Loucy (cell line): ENCODE results near the gene PCDHGA1.

Source experiments
- H2AFZ ChIP-seq: fragments of 200-600 bp; sonication (generic); 2 replicates; pipeline ENCODE4 v1.6.0; 2016; ENCODE audit warnings: antibody characterized with exemption, mild to moderate bottlenecking, low read length, moderate library complexity
- H3F3A ChIP-seq: fragments of 200-600 bp; 2 replicates; pipeline ENCODE4 v1.6.0; 2016; ENCODE audit warnings: antibody characterized with exemption, low read depth, mild to moderate bottlenecking
- H3K27me3 ChIP-seq: fragments of 200-600 bp; sonication (generic); 2 replicates; pipeline ENCODE4 v1.6.1; 2014; ENCODE audit warnings: low read length, mild to moderate bottlenecking; ENCODE audit not compliant: insufficient read depth, poor library complexity, severe bottlenecking
- H3K36me3 ChIP-seq: fragments of 200-600 bp; sonication (generic); 2 replicates; pipeline ENCODE4 v1.6.1; 2016; ENCODE audit warnings: low read length; ENCODE audit not compliant: insufficient read depth
- H3K4me1 ChIP-seq: fragments of 200-600 bp; sonication (generic); 2 replicates; pipeline ENCODE4 v1.5.1; 2014; ENCODE audit warnings: low read length, mild to moderate bottlenecking; ENCODE audit not compliant: insufficient read depth, poor library complexity, severe bottlenecking
- H3K4me2 ChIP-seq: fragments of 200-600 bp; sonication (generic); 2 replicates; pipeline ENCODE4 v1.6.0; 2014; ENCODE audit warnings: antibody characterized with exemption, low read length, low read depth, mild to moderate bottlenecking; ENCODE audit not compliant: poor library complexity, severe bottlenecking
- H3K4me3 ChIP-seq: fragments of 200-600 bp; sonication (generic); 2 replicates; pipeline ENCODE4 v1.5.1; 2014; ENCODE audit warnings: low read length, mild to moderate bottlenecking, mixed read lengths; ENCODE audit not compliant: poor library complexity, severe bottlenecking
- H3K79me2 ChIP-seq: fragments of 200-600 bp; sonication (generic); 2 replicates; pipeline ENCODE4 v1.6.1; 2014; ENCODE audit warnings: low read length; ENCODE audit not compliant: insufficient read depth
- H3K9ac ChIP-seq: fragments of 200-600 bp; sonication (generic); 2 replicates; pipeline ENCODE4 v1.6.0; 2014; ENCODE audit warnings: mild to moderate bottlenecking, low read depth, low read length, moderate library complexity; ENCODE audit not compliant: poor library complexity, severe bottlenecking
- H3K9me2 ChIP-seq: fragments of 200-600 bp; sonication (generic); replicated peaks from 2 replicates; pipeline ENCODE4 v1.6.1; 2016; ENCODE audit warnings: low read depth, low read length, mixed read lengths
- H3K9me3 ChIP-seq: fragments of 200-600 bp; sonication (generic); 2 replicates; pipeline ENCODE4 v1.6.1; 2014; ENCODE audit warnings: mild to moderate bottlenecking, antibody characterized with exemption, low read length, low read depth; ENCODE audit not compliant: insufficient read depth
- H4K20me1 ChIP-seq: fragments of 200-600 bp; sonication (generic); 2 replicates; pipeline ENCODE4 v1.6.0; 2014; ENCODE audit warnings: antibody characterized with exemption, low read length, mild to moderate bottlenecking; ENCODE audit not compliant: insufficient read depth, poor library complexity, severe bottlenecking
- EZH2phosphoT487 ChIP-seq: fragments of 200-600 bp; IDR thresholded peaks from 2 replicates; pipeline ENCODE4 v1.6.1; 2018; ENCODE audit warnings: antibody characterized with exemption, mild to moderate bottlenecking, moderate library complexity, borderline replicate concordance
- TF ChIP-seq, protein P1 (sequence below): fragments of 200-600 bp; sonication (generic); conservative IDR thresholded peaks from 2 replicates; pipeline ENCODE4 v1.5.1; 2014; ENCODE audit warnings: mild to moderate bottlenecking, antibody characterized with exemption, low read length

Gene PCDHGA1

DNA sequence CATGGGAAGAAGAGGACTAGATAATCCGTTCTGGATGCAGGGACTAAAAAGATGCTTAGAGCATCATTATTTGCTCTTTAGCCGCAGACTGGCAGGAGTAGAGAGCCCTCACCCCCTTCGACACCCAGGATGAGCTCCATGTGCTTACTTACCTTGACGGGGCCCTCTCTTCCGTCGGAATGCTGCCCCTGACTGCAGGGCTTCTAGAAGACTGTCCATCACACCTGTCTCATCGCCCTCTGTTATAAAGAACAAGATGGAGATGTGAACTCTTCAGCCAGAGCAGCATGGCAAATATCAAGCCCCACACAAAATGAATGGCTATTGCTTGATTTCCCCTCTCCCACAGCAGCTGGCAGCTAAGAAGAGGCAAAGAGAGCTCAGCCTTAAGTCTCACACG, 193.7 kb downstream of the PCDHGA1 start:
- no peaks in the 10 kb centered on the region for H3K9me3 ChIP-seq
- H3K36me3 ChIP-seq = peaks cover 100% of the 10 kb centered on the region
- no peaks in the 10 kb centered on the region for H3K9me2 ChIP-seq
- H3K4me2 ChIP-seq = no peak overlapping the region
- H3K9ac ChIP-seq = no peak overlapping the region
- H2AFZ ChIP-seq = no peak overlapping the region
- no peaks in the 10 kb centered on the region for H4K20me1 ChIP-seq
- no peaks in the 10 kb centered on the region for H3K79me2 ChIP-seq
- TF ChIP-seq, protein P1, sequence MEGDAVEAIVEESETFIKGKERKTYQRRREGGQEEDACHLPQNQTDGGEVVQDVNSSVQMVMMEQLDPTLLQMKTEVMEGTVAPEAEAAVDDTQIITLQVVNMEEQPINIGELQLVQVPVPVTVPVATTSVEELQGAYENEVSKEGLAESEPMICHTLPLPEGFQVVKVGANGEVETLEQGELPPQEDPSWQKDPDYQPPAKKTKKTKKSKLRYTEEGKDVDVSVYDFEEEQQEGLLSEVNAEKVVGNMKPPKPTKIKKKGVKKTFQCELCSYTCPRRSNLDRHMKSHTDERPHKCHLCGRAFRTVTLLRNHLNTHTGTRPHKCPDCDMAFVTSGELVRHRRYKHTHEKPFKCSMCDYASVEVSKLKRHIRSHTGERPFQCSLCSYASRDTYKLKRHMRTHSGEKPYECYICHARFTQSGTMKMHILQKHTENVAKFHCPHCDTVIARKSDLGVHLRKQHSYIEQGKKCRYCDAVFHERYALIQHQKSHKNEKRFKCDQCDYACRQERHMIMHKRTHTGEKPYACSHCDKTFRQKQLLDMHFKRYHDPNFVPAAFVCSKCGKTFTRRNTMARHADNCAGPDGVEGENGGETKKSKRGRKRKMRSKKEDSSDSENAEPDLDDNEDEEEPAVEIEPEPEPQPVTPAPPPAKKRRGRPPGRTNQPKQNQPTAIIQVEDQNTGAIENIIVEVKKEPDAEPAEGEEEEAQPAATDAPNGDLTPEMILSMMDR = no peak
- no peak for TF ChIP-seq EZH2phosphoT487
- H3K4me3 ChIP-seq = no peak overlapping the region
- H3K4me1 ChIP-seq = no peaks in the 10 kb centered on the region
- no peaks in the 10 kb centered on the region for H3K27me3 ChIP-seq
- no peaks in the 10 kb centered on the region for H3F3A ChIP-seq

DNA sequence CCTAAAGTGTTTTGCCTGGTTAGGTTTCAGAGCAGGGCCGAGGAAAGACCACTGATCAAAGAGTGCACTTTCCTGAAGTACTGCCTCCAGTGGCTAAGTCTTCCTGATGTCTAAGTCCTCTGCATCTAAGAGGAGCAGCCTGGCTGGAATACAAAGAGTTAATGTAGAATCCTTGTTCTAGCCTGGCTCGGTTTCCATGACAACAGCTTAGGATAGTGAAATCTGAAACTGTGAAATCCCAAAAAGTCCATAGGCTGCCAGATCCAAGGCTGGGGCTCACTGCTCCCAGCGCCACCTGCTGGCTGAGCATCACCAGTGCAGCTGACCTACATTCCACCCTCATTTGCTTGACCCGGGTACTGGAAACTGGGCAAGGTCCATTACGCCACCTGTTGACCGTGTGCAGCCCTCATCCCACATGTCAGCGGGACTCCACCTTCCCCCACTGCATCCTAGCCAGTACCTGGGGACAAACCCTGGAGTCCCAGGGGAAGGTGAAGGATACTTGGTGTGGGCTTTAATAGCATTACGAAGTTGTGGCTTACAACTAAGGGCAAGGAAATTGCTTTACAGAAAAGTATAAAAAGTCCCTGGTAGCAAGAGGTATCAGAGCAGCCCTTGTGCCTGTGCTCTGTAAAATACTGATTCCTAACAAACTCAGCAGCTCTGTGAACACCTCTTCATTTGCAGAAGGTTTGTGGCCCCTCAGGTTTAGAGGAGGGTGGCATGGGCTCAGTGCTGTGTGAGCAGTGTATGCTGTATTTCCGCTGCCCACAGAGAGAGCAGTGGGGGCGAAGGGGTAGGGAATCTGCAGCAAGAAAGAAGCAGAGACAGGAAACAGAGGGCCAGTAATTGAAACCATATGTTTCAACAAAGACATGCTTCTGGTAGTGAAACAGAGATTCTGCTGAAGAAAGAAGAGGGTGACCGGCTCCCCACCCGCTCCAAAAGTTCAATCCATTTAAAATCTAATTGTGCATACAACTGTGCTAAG, 194.6 kb downstream of the PCDHGA1 start:
- Histone ChIP-seq H3K79me2 (no peaks in the 10 kb centered on the region), H3F3A (no peaks in the 10 kb centered on the region), H3K4me1 (no peaks in the 10 kb centered on the region), H3K4me3 (no peak overlapping the region), H3K9me2 (no peaks in the 10 kb centered on the region), H3K9me3 (no peaks in the 10 kb centered on the region), H3K4me2 (no peak overlapping the region), H4K20me1 (no peaks in the 10 kb centered on the region), H3K36me3 (peaks cover 100% of the 10 kb centered on the region), H3K9ac (no peak overlapping the region), H2AFZ (no peak overlapping the region), H3K27me3 (no peaks in the 10 kb centered on the region)
- TF ChIP-seq EZH2phosphoT487 = no peak
- TF ChIP-seq, protein P1 = peak; percentile 100

DNA sequence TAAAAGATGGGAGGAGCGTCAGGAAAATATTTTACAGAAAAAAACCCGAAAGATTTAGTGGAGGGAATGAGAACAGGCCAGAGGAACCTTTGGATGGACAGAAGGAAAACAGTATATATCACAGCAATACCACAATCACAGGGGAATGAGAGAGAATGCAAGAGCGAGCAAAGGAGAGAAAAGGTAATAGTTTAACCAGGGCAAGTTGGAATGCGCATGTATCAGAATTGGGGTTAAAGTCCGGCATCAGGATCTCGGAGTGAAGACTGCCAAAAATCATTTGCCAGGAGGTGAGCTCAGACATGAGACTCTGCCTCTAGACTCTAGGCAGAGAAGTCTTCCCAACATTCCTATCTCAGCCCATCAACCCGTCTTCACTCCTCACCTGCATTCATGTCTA, 195.3 kb downstream of the PCDHGA1 start:
- Histone ChIP-seq H3K9ac (no peak overlapping the region), H3K27me3 (no peaks in the 10 kb centered on the region), H2AFZ (no peak overlapping the region), H3K79me2 (no peaks in the 10 kb centered on the region), H3K36me3 (peaks cover 99% of the 10 kb centered on the region), H3K4me3 (no peak overlapping the region), H3K9me3 (no peaks in the 10 kb centered on the region), H3F3A (no peaks in the 10 kb centered on the region), H4K20me1 (no peaks in the 10 kb centered on the region), H3K4me2 (no peak overlapping the region), H3K4me1 (no peaks in the 10 kb centered on the region), H3K9me2 (no peaks in the 10 kb centered on the region)
- TF ChIP-seq, protein P1 = no peak
- TF ChIP-seq EZH2phosphoT487 = no peak
